Mucosa of rectum (tissue), 2 donors: Measurements from ENCODE around the gene WDR72.

Experiments used
- H3K27ac ChIP-seq, 2 donors: one replicate each; pipeline ENCODE4 v1.7.0; 2013; ENCODE audit warnings: inconsistent platforms in 2 of 2, low read depth in 2 of 2, low read length in 2 of 2
- H3K27me3 ChIP-seq, 2 donors: one replicate each; pipeline ENCODE4 v1.7.0; 2013; ENCODE audit warnings: low read length in 2 of 2; ENCODE audit not compliant: control insufficient read depth in 2 of 2, insufficient read depth in 2 of 2
- H3K36me3 ChIP-seq, 2 donors: one replicate each; pipeline ENCODE4 v1.7.0; 2013; ENCODE audit warnings: low read length in 2 of 2; ENCODE audit not compliant: control insufficient read depth in 2 of 2, insufficient read depth in 2 of 2
- H3K4me1 ChIP-seq, 2 donors: one replicate each; pipeline ENCODE4 v1.7.0; 2013; ENCODE audit warnings: low read length in 2 of 2, mild to moderate bottlenecking in 1 of 2; ENCODE audit not compliant: control insufficient read depth in 2 of 2, insufficient read depth in 2 of 2
- H3K4me3 ChIP-seq, 2 donors: one replicate each; pipeline ENCODE4 v1.7.0; 2013; ENCODE audit warnings: low read length in 2 of 2
- H3K9ac ChIP-seq, 2 donors: one replicate each; pipeline ENCODE4 v1.7.0; 2013; ENCODE audit warnings: low read length in 2 of 2, low read depth in 1 of 2, mild to moderate bottlenecking in 1 of 2
- H3K9me3 ChIP-seq, 2 donors: one replicate each; pipeline ENCODE4 v1.7.0; 2013; ENCODE audit warnings: low read length in 2 of 2; ENCODE audit not compliant: control insufficient read depth in 2 of 2
- donor health status: healthy.
- donor health status: Normal muscosa, but diverticular disease.

The WDR72 gene

DNA sequence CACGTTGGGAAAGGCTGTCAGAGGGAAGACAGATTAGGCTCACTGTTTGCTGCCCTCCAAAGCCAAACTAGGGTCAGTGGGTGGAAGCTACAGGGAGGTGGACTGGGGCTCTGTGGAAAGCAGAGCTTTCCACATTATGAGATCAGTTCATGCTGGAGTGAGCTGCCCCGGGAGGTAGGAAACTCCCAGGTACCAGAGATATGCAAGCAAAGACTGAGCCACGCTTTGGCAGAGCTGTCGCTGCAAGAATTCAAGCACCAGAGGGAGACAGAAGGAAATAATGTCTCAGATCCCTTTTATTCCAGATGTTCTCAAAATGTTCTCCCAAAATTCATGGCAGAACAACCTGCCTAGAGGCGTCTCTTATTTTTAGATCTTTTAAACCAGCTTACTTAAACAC is 286.6 kb downstream of the WDR72 start:
- H3K36me3 ChIP-seq, result no peaks in the 10 kb centered on the region
- no peaks in the 10 kb centered on the region for H3K9me3 ChIP-seq
- H3K4me1 ChIP-seq, result no peaks in the 10 kb centered on the region
- no peaks in the 10 kb centered on the region for H3K27me3 ChIP-seq
- no peak overlapping the region for H3K27ac ChIP-seq
- H3K9ac ChIP-seq, result no peak overlapping the region
- no peak overlapping the region for H3K4me3 ChIP-seq

DNA sequence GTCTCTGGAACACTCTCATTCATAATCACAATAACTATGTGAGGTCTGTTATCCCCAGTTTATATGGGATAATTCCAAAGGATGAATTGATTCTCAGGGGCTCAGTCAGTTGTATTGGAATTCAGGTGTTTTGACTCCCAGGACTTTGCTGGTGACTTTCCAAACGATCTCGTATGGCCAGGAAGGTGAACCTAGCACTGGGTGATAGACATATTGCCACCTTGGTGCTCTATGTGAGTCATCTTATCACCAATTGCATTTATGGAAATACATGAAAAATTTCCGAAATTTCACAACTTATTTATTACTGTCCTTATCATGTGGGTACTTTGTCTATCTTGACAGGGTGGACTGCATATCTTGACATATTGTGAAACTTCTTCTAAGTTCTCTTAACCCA is 287.3 kb downstream of the WDR72 start:
- Histone ChIP-seq H3K4me3 (no peak overlapping the region), H3K27ac (no peak overlapping the region), H3K9ac (no peak overlapping the region), H3K9me3 (no peaks in the 10 kb centered on the region), H3K36me3 (no peaks in the 10 kb centered on the region), H3K4me1 (no peaks in the 10 kb centered on the region), H3K27me3 (no peaks in the 10 kb centered on the region)

DNA sequence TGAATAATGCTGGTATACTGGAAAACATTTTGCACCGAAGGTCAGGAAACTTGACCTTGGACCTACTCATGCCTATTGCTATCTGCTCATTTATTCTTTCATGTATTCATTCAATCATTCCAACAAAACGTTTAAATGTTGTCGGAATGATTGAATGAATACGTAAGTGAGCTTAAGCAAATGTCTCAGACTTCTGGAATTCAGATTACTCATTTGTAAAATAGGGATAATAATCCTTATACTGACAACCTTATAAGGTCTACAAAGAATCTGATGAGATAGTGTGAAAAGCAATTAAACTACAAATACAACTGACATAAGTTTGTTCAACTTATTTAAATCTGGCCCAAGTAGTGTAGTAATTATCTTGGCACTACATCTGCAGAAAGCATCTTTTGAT is 288.7 kb downstream of the WDR72 start:
- Histone ChIP-seq H3K9me3 (no peaks in the 10 kb centered on the region), H3K9ac (no peak overlapping the region), H3K4me1 (no peaks in the 10 kb centered on the region), H3K4me3 (no peak overlapping the region), H3K27ac (no peak overlapping the region), H3K36me3 (no peaks in the 10 kb centered on the region), H3K27me3 (no peaks in the 10 kb centered on the region)

DNA sequence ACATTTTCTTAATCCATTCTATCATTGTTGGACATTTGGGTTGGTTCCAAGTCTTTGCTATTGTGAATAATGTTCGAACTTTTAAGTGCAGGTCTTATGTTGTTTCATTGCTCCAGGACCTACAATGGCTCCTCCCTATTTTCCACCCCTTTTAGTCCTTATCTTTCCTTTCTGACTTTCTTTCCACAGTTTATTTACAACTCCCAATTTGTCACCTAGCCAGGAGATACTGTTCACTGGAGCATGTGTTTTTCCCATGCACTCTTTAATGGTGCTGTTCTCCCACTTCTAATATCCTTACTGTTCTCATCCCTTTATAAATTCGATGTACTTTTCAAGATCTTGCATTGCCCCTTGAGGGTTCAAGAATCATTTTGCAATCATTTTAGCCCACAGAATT is 290.0 kb downstream of the WDR72 start:
- Histone ChIP-seq H3K9me3 (no peaks in the 10 kb centered on the region), H3K36me3 (no peaks in the 10 kb centered on the region), H3K4me3 (no peak overlapping the region), H3K27ac (no peak overlapping the region), H3K4me1 (no peaks in the 10 kb centered on the region), H3K9ac (no peak overlapping the region), H3K27me3 (no peaks in the 10 kb centered on the region)
